ENCODE results near the gene ENTREP3.

- TF ChIP-seq CTCF (IDR thresholded peaks at IDR 0.05 in 4 of 5, conservative IDR thresholded peaks at IDR 0.05 in 1 of 5) (no peak), POLR2A (IDR thresholded peaks at IDR 0.05) (no peak)
Observed at GRCh38 chr1:155218854-155219591, 36.3 kb downstream of the ENTREP3 start.
